HEK293 (cell line): Measurements from ENCODE around the gene TM9SF1.

ENCODE experiments used
- CTCF ChIA-PET: fragments of 350-600 bp; formaldehyde crosslinking; extraction: SDS; loops from one replicate; lab custom pipeline; 2021; ENCODE audit warnings: antibody characterized with exemption; lab: Yijun Ruan, JAX
- POLR2A ChIA-PET: fragments of 300-600 bp; formaldehyde crosslinking; extraction: SDS; loops from one replicate; lab custom pipeline; 2020; ENCODE audit warnings: antibody characterized with exemption, inconsistent platforms; lab: Yijun Ruan, JAX
- H3K27ac ChIP-seq: fragments of 200-500 bp; sonication (Bioruptor generic); 2 replicates; pipeline ENCODE4 v1.5.1; 2014; ENCODE audit warnings: low read depth, low read length, control low read depth, inconsistent platforms; ENCODE audit errors: extremely low read depth
- H3K36me3 ChIP-seq, 2 experiments: fragments of 200-500 bp in 1 of 2; sonication (Bioruptor generic) in 1 of 2; 1 replicate in 1 of 2; 2 replicates in 1 of 2; pipeline ENCODE4 v1.5.1; 2014 to 2017; ENCODE audit warnings: inconsistent platforms in 2 of 2, low read length in 2 of 2; ENCODE audit not compliant: control insufficient read depth in 2 of 2, insufficient read depth in 1 of 2
- H3K4me1 ChIP-seq: fragments of 200-500 bp; sonication (Bioruptor generic); 2 replicates; pipeline ENCODE4 v1.5.1; 2014; ENCODE audit warnings: mild to moderate bottlenecking, low read length, inconsistent platforms; ENCODE audit not compliant: control insufficient read depth, insufficient read depth
- H3K4me3 ChIP-seq: 2 replicates; pipeline ENCODE4 v1.5.1; 2011; ENCODE audit warnings: low read depth, mild to moderate bottlenecking, control low read depth, low read length, moderate library complexity
- H3K9me3 ChIP-seq: fragments of 200-500 bp; sonication (Bioruptor generic); 2 replicates; pipeline ENCODE4 v1.5.1; 2014; ENCODE audit warnings: low read depth, low read length, inconsistent platforms; ENCODE audit not compliant: control insufficient read depth, insufficient read depth
- KLF10 ChIP-seq: fragments of 450-650 bp; IDR thresholded peaks from 2 replicates; pipeline ENCODE4 v1.5.1; 2018; ENCODE audit warnings: missing biosample characterization, mild to moderate bottlenecking, missing genetic modification characterization
- SP2 ChIP-seq: fragments of 450-650 bp; formaldehyde crosslinking; IDR thresholded peaks from 2 replicates; pipeline ENCODE4 v1.5.1; 2016; ENCODE audit warnings: missing biosample characterization, missing genetic modification characterization
- TCF7L2 ChIP-seq: IDR thresholded peaks from 2 replicates; pipeline ENCODE4 v1.6.1; 2011; ENCODE audit warnings: low read depth, mild to moderate bottlenecking, inconsistent platforms, low read length, moderate library complexity, borderline replicate concordance
- ZBTB48 ChIP-seq: fragments of 450-650 bp; formaldehyde crosslinking; IDR thresholded peaks from 2 replicates; pipeline ENCODE4 v1.5.1; 2016; ENCODE audit warnings: missing biosample characterization, missing genetic modification characterization
- ZBTB7A ChIP-seq: fragments of 450-650 bp; formaldehyde crosslinking; IDR thresholded peaks from 2 replicates; pipeline ENCODE4 v1.5.1; 2016; ENCODE audit warnings: low read depth, missing biosample characterization, missing genetic modification characterization
- ZFP41 ChIP-seq: fragments of 450-650 bp; formaldehyde crosslinking; IDR thresholded peaks from 2 replicates; pipeline ENCODE4 v1.5.1; 2016; ENCODE audit warnings: missing biosample characterization, missing genetic modification characterization, borderline replicate concordance
- ZNF146 ChIP-seq: fragments of 450-650 bp; formaldehyde crosslinking; IDR thresholded peaks from 2 replicates; pipeline ENCODE4 v1.5.1; 2016; ENCODE audit warnings: missing biosample characterization, missing genetic modification characterization
- ZNF19 ChIP-seq: fragments of 450-650 bp; formaldehyde crosslinking; IDR thresholded peaks from 2 replicates; pipeline ENCODE4; 2016; ENCODE audit warnings: missing biosample characterization, missing genetic modification characterization, low read depth
- ZNF433 ChIP-seq: fragments of 450-650 bp; formaldehyde crosslinking; IDR thresholded peaks from 2 replicates; pipeline ENCODE4 v1.5.1; 2016; ENCODE audit warnings: missing biosample characterization, missing genetic modification characterization, low read depth
- ZNF701 ChIP-seq: fragments of 450-650 bp; formaldehyde crosslinking; IDR thresholded peaks from 2 replicates; pipeline ENCODE4 v1.5.1; 2016; ENCODE audit warnings: missing biosample characterization, missing genetic modification characterization
- TF ChIP-seq, protein P1 (sequence below): fragments of 450-650 bp; IDR thresholded peaks from 2 replicates; pipeline ENCODE4 v1.5.1; 2018; ENCODE audit warnings: missing biosample characterization, missing genetic modification characterization
- TF ChIP-seq, protein P2 (sequence below): fragments of 450-650 bp; formaldehyde crosslinking; IDR thresholded peaks from 2 replicates; pipeline ENCODE4 v1.5.1; 2016; ENCODE audit warnings: missing biosample characterization, missing genetic modification characterization
- TF ChIP-seq, protein P3 (sequence below): fragments of 450-650 bp; formaldehyde crosslinking; IDR thresholded peaks from 2 replicates; pipeline ENCODE4 v1.5.1; 2017; ENCODE audit warnings: missing biosample characterization, missing genetic modification characterization

The TM9SF1 gene

DNA sequence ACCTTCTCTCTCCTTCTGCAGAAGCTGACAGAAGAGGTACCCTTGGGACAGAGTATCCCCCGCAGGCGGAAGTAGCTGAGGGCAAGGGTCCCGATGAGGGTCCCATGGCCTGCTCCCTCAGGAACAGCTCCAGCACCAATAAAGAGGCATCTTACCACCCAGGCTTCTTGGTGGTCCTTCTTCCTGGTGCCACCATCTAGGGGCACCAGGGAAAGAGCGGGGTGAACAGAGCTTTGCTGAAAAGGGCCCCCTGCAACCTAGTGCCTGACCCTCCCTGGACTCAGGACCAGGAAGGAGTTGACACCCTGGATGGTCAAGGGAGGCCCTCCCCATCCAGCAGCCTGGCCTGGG, 34.8 kb downstream of the TM9SF1 start:
- no peak for TF ChIP-seq TCF7L2
- TF ChIP-seq ZFP41 (tag by site-specific recombination) = no peak
- TF ChIP-seq ZNF701 (tag by site-specific recombination) = no peak
- TF ChIP-seq SP2 = no peak
- TF ChIP-seq ZNF433 (tag by site-specific recombination) = no peak
- TF ChIP-seq KLF10 (tag by site-specific recombination) = no peak
- TF ChIP-seq, protein P1, sequence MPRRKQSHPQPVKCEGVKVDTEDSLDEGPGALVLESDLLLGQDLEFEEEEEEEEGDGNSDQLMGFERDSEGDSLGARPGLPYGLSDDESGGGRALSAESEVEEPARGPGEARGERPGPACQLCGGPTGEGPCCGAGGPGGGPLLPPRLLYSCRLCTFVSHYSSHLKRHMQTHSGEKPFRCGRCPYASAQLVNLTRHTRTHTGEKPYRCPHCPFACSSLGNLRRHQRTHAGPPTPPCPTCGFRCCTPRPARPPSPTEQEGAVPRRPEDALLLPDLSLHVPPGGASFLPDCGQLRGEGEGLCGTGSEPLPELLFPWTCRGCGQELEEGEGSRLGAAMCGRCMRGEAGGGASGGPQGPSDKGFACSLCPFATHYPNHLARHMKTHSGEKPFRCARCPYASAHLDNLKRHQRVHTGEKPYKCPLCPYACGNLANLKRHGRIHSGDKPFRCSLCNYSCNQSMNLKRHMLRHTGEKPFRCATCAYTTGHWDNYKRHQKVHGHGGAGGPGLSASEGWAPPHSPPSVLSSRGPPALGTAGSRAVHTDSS (tag by site-specific recombination) = no peak
- Histone ChIP-seq H3K36me3 (peaks cover 25 to 75% of the 10 kb centered on the region in 2 experiments), H3K4me3 (no peak overlapping the region)

DNA sequence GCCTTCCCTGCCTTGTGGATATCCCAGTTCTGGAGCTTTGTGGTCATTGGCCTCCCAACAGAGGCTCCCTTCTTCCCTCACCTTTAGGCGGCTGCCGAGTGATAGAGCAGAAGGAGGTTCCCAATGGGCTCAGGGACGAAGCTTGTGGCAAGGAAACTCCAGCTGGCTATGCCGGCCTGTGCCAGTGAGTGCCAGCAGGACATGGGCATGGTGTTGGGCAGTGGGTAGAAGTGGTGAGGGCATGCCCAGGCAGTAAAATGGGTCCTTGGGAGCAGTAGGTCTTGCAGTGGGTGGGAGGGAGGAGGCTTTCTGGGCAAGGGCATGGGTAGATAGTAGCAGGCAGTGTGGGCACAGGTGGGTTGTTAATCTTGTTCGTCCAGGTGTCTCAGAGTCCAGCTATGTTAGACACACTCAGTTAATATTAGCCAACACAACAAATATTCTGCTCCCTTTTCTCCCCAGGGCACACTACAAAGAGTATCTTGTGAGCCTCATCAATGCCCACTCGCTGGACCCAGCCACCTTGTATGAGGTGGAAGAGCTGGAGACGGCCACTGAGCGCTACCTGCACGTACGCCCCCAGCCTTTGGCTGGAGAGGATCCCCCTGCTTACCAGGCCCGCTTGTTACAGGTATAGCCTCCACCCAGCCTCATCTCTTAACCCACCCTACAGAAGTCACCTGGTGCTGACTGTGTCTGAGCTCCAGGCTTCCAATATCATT, 35.3 kb downstream of the TM9SF1 start:
- Histone ChIP-seq H3K4me3 (no peak overlapping the region), H3K27ac (no peak overlapping the region), H3K4me1 (peaks cover 5% of the 10 kb centered on the region), H3K36me3 (peaks cover 30 to 75% of the 10 kb centered on the region in 2 experiments), H3K9me3 (no peaks in the 10 kb centered on the region)
- ChIA-PET CTCF (interaction anchor here (0.8 to 3.9 kb wide), 14 partner anchors 8 to 102 kb away, joined by 3 to 34 read pairs (median 7); partner anchors contain the start of genes DCAF11, EMC9, NRL and PSME2), POLR2A (interaction anchor here (1.1 to 3.8 kb wide), 10 partner anchors 13 to 102 kb away, joined by 3 to 44 read pairs (median 16); partner anchors contain the start of genes CHMP4A, DCAF11, EMC9 and IPO4)
- TF ChIP-seq, protein P2, sequence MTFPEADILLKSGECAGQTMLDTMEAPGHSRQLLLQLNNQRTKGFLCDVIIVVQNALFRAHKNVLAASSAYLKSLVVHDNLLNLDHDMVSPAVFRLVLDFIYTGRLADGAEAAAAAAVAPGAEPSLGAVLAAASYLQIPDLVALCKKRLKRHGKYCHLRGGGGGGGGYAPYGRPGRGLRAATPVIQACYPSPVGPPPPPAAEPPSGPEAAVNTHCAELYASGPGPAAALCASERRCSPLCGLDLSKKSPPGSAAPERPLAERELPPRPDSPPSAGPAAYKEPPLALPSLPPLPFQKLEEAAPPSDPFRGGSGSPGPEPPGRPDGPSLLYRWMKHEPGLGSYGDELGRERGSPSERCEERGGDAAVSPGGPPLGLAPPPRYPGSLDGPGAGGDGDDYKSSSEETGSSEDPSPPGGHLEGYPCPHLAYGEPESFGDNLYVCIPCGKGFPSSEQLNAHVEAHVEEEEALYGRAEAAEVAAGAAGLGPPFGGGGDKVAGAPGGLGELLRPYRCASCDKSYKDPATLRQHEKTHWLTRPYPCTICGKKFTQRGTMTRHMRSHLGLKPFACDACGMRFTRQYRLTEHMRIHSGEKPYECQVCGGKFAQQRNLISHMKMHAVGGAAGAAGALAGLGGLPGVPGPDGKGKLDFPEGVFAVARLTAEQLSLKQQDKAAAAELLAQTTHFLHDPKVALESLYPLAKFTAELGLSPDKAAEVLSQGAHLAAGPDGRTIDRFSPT (tag by site-specific recombination) = peak; percentile 94
- no peak for TF ChIP-seq ZNF19 (tag by site-specific recombination)
- TF ChIP-seq, all 188 proteins: peak for 1

More for the DNA sequence above, 34.8 kb downstream of the TM9SF1 start:
- Histone ChIP-seq H3K4me1 (peaks cover 5% of the 10 kb centered on the region), H3K9me3 (no peaks in the 10 kb centered on the region), H3K27ac (no peak overlapping the region)
- ChIA-PET CTCF (interaction anchor here (0.7 to 3.9 kb wide), 24 partner anchors 9 to 122 kb away, joined by 3 to 34 read pairs (median 5); partner anchors contain the start of genes DCAF11, EMC9, IPO4 and NRL), POLR2A (interaction anchor here (0.8 to 3.8 kb wide), 16 partner anchors 8 to 103 kb away, joined by 3 to 44 read pairs (median 9); partner anchors contain the start of genes CHMP4A, DCAF11, EMC9 and IPO4)

DNA sequence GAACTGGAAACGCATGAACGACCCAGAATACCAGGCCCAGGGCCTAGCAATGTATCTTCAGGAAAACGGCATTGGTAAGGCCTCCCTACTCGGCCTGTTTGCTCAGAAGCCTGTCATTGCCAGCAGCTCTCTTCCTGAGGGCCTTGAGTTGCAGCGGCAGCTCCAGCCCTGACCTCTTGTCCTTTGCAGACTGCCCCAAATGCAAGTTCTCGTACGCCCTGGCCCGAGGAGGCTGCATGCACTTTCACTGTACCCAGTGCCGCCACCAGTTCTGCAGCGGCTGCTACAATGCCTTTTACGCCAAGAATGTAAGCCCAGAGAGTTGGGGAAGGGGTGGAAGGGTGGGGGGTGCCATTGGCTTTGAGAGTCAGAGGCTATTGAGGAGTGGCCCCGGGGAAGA, 37.9 kb downstream of the TM9SF1 start:
- peaks cover 46 to 69% of the 10 kb centered on the region in 2 experiments for H3K36me3 ChIP-seq
- no peak for TF ChIP-seq ZBTB48 (tag by site-specific recombination)
- TF ChIP-seq ZBTB7A = no peak
- TF ChIP-seq ZNF146 = no peak
- TF ChIP-seq, protein P3, sequence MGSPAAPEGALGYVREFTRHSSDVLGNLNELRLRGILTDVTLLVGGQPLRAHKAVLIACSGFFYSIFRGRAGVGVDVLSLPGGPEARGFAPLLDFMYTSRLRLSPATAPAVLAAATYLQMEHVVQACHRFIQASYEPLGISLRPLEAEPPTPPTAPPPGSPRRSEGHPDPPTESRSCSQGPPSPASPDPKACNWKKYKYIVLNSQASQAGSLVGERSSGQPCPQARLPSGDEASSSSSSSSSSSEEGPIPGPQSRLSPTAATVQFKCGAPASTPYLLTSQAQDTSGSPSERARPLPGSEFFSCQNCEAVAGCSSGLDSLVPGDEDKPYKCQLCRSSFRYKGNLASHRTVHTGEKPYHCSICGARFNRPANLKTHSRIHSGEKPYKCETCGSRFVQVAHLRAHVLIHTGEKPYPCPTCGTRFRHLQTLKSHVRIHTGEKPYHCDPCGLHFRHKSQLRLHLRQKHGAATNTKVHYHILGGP = no peak
- H3K4me3 ChIP-seq = no peak overlapping the region
- POLR2A ChIA-PET = interaction anchor here (1.7 to 2.9 kb wide), 2 partner anchors 11 to 43 kb away, joined by 4 to 8 read pairs; partner anchors contain the start of genes DCAF11, NRL and PSME2
- peaks cover 5% of the 10 kb centered on the region for H3K4me1 ChIP-seq
- no peaks in the 10 kb centered on the region for H3K9me3 ChIP-seq
- H3K27ac ChIP-seq = no peak overlapping the region
- CTCF ChIA-PET = interaction anchor here (1.2 kb wide), 1 partner anchor 11 kb away, joined by 4 read pairs; the partner anchor contains the start of genes PSME2 and RNF31
